ENCODE measurements around the gene PEBP1. TPM values are rescaled to one million over a fixed set of nuclear protein-coding genes. Genes with fewer than 3 reads are reported as not detected.

The PEBP1 gene
- polyA plus RNA-seq (ENCODE audit: insufficient read length in 4 of 4), result 100 to 1,000 TPM; 173 to 315 (median 305) TPM

- peak; percentile 77 to 81 (median 78) for DNase-seq (ENCODE audit: low read depth in 4 of 4, low spot score in 3 of 4)
Measured at GRCh38 chr12:118135788-118136558, at the start of gene PEBP1. TSS of gene PEBP1 (plus strand) at chr12:118136124. CDS start at chr12:118136210, 86 bp downstream.

- no peak for DNase-seq (ENCODE audit: low read depth in 4 of 4, low spot score in 3 of 4)
Measured at GRCh38 chr12:118089782-118090181, 46.1 kb upstream of the PEBP1 start.

- no peak for DNase-seq (ENCODE audit: low read depth in 4 of 4, low spot score in 3 of 4)
Measured at GRCh38 chr12:118094039-118094438, 41.9 kb upstream of the PEBP1 start.

GRCh38 chr12:118098401-118098800 is 37.5 kb upstream of the PEBP1 start:
- DNase-seq (ENCODE audit: low read depth in 4 of 4, low spot score in 3 of 4), result no peak

GRCh38 chr12:118098911-118099671 is 36.8 kb upstream of the PEBP1 start:
- DNase-seq (ENCODE audit: low read depth in 4 of 4, low spot score in 3 of 4), result no peak

GRCh38 chr12:118101051-118101450 is 34.9 kb upstream of the PEBP1 start:
- DNase-seq (ENCODE audit: low read depth in 4 of 4, low spot score in 3 of 4), result no peak

GRCh38 chr12:118102070-118102469 is 33.9 kb upstream of the PEBP1 start:
- no peak for DNase-seq (ENCODE audit: low read depth in 4 of 4, low spot score in 3 of 4)

- no peak for DNase-seq (ENCODE audit: low read depth in 4 of 4, low spot score in 3 of 4)
Measured at GRCh38 chr12:118102609-118103008, 33.3 kb upstream of the PEBP1 start.

GRCh38 chr12:118103201-118103600 is 32.7 kb upstream of the PEBP1 start:
- DNase-seq (ENCODE audit: low read depth in 4 of 4, low spot score in 3 of 4), result peak; percentile 5 to 32 (median 20)

GRCh38 chr12:118103601-118104382 is 32.1 kb upstream of the PEBP1 start, which contains the start of gene VSIG10:
TSS of gene VSIG10 (minus strand) at chr12:118104011. CDS start at chr12:118103671, 340 bp downstream.
- peak; percentile 26 to 45 (median 34) for DNase-seq (ENCODE audit: low read depth in 4 of 4, low spot score in 3 of 4)

GRCh38 chr12:118107011-118107410 is 28.9 kb upstream of the PEBP1 start:
- no peak for DNase-seq (ENCODE audit: low read depth in 4 of 4, low spot score in 3 of 4)

GRCh38 chr12:118107694-118108093 is 28.2 kb upstream of the PEBP1 start:
- no peak for DNase-seq (ENCODE audit: low read depth in 4 of 4, low spot score in 3 of 4)

- DNase-seq (ENCODE audit: low read depth in 4 of 4, low spot score in 3 of 4), result no peak
Measured at GRCh38 chr12:118109088-118109487, 26.8 kb upstream of the PEBP1 start.

- no peak for DNase-seq (ENCODE audit: low read depth in 4 of 4, low spot score in 3 of 4)
Measured at GRCh38 chr12:118119449-118119879, 16.5 kb upstream of the PEBP1 start.

- DNase-seq (ENCODE audit: low read depth in 4 of 4, low spot score in 3 of 4), result peak in 1 of 4 donors; percentile 31
Measured at GRCh38 chr12:118120579-118121363, 15.2 kb upstream of the PEBP1 start.

- no peak for DNase-seq (ENCODE audit: low read depth in 4 of 4, low spot score in 3 of 4)
Measured at GRCh38 chr12:118122264-118122663, 13.7 kb upstream of the PEBP1 start.

GRCh38 chr12:118124333-118124874 is 11.5 kb upstream of the PEBP1 start:
- no peak for DNase-seq (ENCODE audit: low read depth in 4 of 4, low spot score in 3 of 4)

GRCh38 chr12:118125743-118126118 is 10.2 kb upstream of the PEBP1 start:
- DNase-seq (ENCODE audit: low read depth in 4 of 4, low spot score in 3 of 4), result no peak

- no peak for DNase-seq (ENCODE audit: low read depth in 4 of 4, low spot score in 3 of 4)
Measured at GRCh38 chr12:118126119-118126757, 9.7 kb upstream of the PEBP1 start.

Data from left renal pelvis (tissue), 4 donors.